Activated CD4-positive, alpha-beta T cell treated with anti-CD3 and anti-CD28 coated beads, Interleukin-10, Interleukin-2, amounts not matched to agents 100 ng/mL and 50 ng/mL, durations not matched to agents 16 hours and 8 hours (primary cell): ENCODE results near the gene RPS10.
A peak's percentile ranks its signal among the peaks of the same experiment; 100 is the strongest.
"Not testable (repeated sequence)": the region's sequence is repeated elsewhere in the genome, so short reads cannot be mapped to it uniquely, and the experiment has no call there.

ENCODE experiments used
- DNase-seq: peaks from one replicate; pipeline ENCODE4 v3.0.0-alpha.2; 2020

The RPS10 gene

GRCh38 chr6:34447386-34447785, 21.5 kb upstream of the RPS10 start:
- no peak for DNase-seq

GRCh38 chr6:34445313-34445860, 19.5 kb upstream of the RPS10 start:
- DNase-seq, result no peak

- no peak for DNase-seq
These were observed 15.7 kb upstream of the RPS10 start for GRCh38 chr6:34441526-34441925.

- no peak for DNase-seq
These were observed 13.6 kb upstream of the RPS10 start for GRCh38 chr6:34439442-34439841.

GRCh38 chr6:34438705-34439104, 12.8 kb upstream of the RPS10 start:
- DNase-seq, result no peak

GRCh38 chr6:34437644-34437970, 11.7 kb upstream of the RPS10 start:
- DNase-seq, result no peak

- no peak for DNase-seq
These were observed 11.2 kb upstream of the RPS10 start for GRCh38 chr6:34436803-34437643.

GRCh38 chr6:34435916-34436315, 10.0 kb upstream of the RPS10 start:
- DNase-seq, result no peak

GRCh38 chr6:34425132-34425497, 754 bp downstream of the RPS10 start:
- no peak for DNase-seq

GRCh38 chr6:34424200-34425131, 1.4 kb downstream of the RPS10 start:
- DNase-seq, result no peak

GRCh38 chr6:34423254-34423653, 2.6 kb downstream of the RPS10 start:
- peak; percentile 13 for DNase-seq

- DNase-seq, result no peak
These were observed 7.5 kb downstream of the RPS10 start for GRCh38 chr6:34418367-34418766.

- no peak for DNase-seq
These were observed 8.9 kb downstream of the RPS10 start for GRCh38 chr6:34416877-34417371.

GRCh38 chr6:34414999-34415858, 10.6 kb downstream of the RPS10 start:
- peak; percentile 48 for DNase-seq

GRCh38 chr6:34412643-34413214, 13.1 kb downstream of the RPS10 start:
- peak; percentile 36 for DNase-seq

GRCh38 chr6:34412016-34412415, 13.9 kb downstream of the RPS10 start:
- DNase-seq, result no peak

GRCh38 chr6:34407915-34408314, 18.0 kb downstream of the RPS10 start:
- DNase-seq, result not testable (repeated sequence)

- DNase-seq, result no peak
These were observed 29.4 kb downstream of the RPS10 start for GRCh38 chr6:34396518-34396917.

- no peak for DNase-seq
These were observed 31.9 kb downstream of the RPS10 start for GRCh38 chr6:34393966-34394305.

GRCh38 chr6:34393191-34393965, 32.5 kb downstream of the RPS10 start:
- DNase-seq, result no peak

- peak; percentile 94 for DNase-seq
These were observed 33.2 kb downstream of the RPS10 start, which contains the start of gene NUDT3 for GRCh38 chr6:34392497-34393190. Gene NUDT3, minus strand, starts transcription at chr6:34392669. Its CDS starts 307 bp downstream, at chr6:34392362.
